CD14-positive monocyte (primary cell): ENCODE data around the gene PCNT. TPM values are rescaled to one million over a fixed set of nuclear protein-coding genes. Genes with fewer than 3 reads are reported as not detected.

Experiments
- DNase-seq, 3 donors: peaks; one replicate each; pipeline ENCODE4 v3.0.0-alpha.2; 2011 to 2022
- H2AFZ ChIP-seq: 2 replicates; pipeline ENCODE4 v1.6.0; 2012; ENCODE audit warnings: mild to moderate bottlenecking, low read depth, low read length, inconsistent platforms; ENCODE audit not compliant: insufficient read depth, poor library complexity, severe bottlenecking
- H3K27ac ChIP-seq, 2 donors: 1 replicate in 1 of 2; 2 replicates in 1 of 2; pipeline ENCODE4 v1.5.1; 2012 to 2013; ENCODE audit warnings: low read length in 2 of 2, control low read depth in 1 of 2, inconsistent platforms in 1 of 2, low read depth in 1 of 2, mild to moderate bottlenecking in 1 of 2
- H3K27me3 ChIP-seq, 2 donors: one replicate each; pipeline versions ENCODE4 v1.6.0 to v1.6.1; 2011 to 2013; ENCODE audit warnings: low read length in 2 of 2; ENCODE audit not compliant: control insufficient read depth in 2 of 2, insufficient read depth in 2 of 2
- H3K36me3 ChIP-seq, 2 donors: replicated peaks in 1 of 2; 1 replicate in 1 of 2; 2 replicates in 1 of 2; pipeline versions ENCODE4 v1.5.1 to v1.6.1; 2012 to 2013; ENCODE audit warnings: low read length in 2 of 2, control low read depth in 1 of 2, inconsistent platforms in 1 of 2, mild to moderate bottlenecking in 1 of 2; ENCODE audit not compliant: insufficient read depth in 2 of 2, control insufficient read depth in 1 of 2
- H3K4me1 ChIP-seq, 2 donors: 1 replicate in 1 of 2; 2 replicates in 1 of 2; pipeline versions ENCODE4 v1.5.1 to v1.6.1; 2012 to 2013; ENCODE audit warnings: low read length in 2 of 2, control low read depth in 1 of 2, inconsistent platforms in 1 of 2, mild to moderate bottlenecking in 1 of 2, moderate library complexity in 1 of 2; ENCODE audit not compliant: insufficient read depth in 2 of 2, control insufficient read depth in 1 of 2
- H3K4me2 ChIP-seq: replicated peaks from 2 replicates; pipeline ENCODE3; 2012; ENCODE audit warnings: low read length, moderate library complexity, mild to moderate bottlenecking; ENCODE audit not compliant: poor library complexity, severe bottlenecking; ENCODE audit errors: extremely low read depth
- H3K4me3 ChIP-seq, 3 experiments: fragments of 200-600 bp in 1 of 3; sonication (generic) in 1 of 3; replicated peaks in 1 of 3; 1 replicate in 2 of 3; 2 replicates in 1 of 3; pipeline ENCODE4 v1.5.1; 2011 to 2013; ENCODE audit warnings: low read length in 3 of 3, mild to moderate bottlenecking in 3 of 3, control low read depth in 2 of 3, low read depth in 2 of 3, inconsistent platforms in 1 of 3, moderate library complexity in 1 of 3
- H3K79me2 ChIP-seq: 2 replicates; pipeline ENCODE4 v1.6.0; 2012; ENCODE audit warnings: mild to moderate bottlenecking, control low read depth, inconsistent platforms, low read length, moderate library complexity; ENCODE audit not compliant: insufficient read depth
- H3K9ac ChIP-seq: 2 replicates; pipeline ENCODE4 v1.6.0; 2017; ENCODE audit warnings: low read length, mild to moderate bottlenecking; ENCODE audit not compliant: insufficient read depth, poor library complexity, severe bottlenecking
- H3K9me3 ChIP-seq, 2 donors: replicated peaks in 1 of 2; 1 replicate in 1 of 2; 2 replicates in 1 of 2; pipeline versions ENCODE4 v1.5.1 to v1.6.1; 2012 to 2013; ENCODE audit warnings: low read length in 2 of 2, control low read depth in 1 of 2; ENCODE audit not compliant: control insufficient read depth in 1 of 2, insufficient read depth in 1 of 2
- H4K20me1 ChIP-seq: 2 replicates; pipeline ENCODE4 v1.6.0; 2012; ENCODE audit warnings: mild to moderate bottlenecking, low read length, control low read depth, moderate library complexity; ENCODE audit not compliant: insufficient read depth
- H3K27ac Mint-ChIP-seq, 7 donors: one replicate each; pipeline ENCODE4 v1.8.0; 2020; ENCODE audit warnings: mild to moderate bottlenecking in 7 of 7, mixed read lengths in 7 of 7, moderate library complexity in 6 of 7, inconsistent platforms in 2 of 7
- H3K27me3 Mint-ChIP-seq, 3 donors: one replicate each; pipeline ENCODE4 v1.8.0; 2021 to 2022; ENCODE audit warnings: low read depth in 3 of 3, mild to moderate bottlenecking in 3 of 3, mixed read lengths in 3 of 3, moderate library complexity in 3 of 3, inconsistent platforms in 1 of 3
- H3K36me3 Mint-ChIP-seq, 2 donors: one replicate each; pipeline ENCODE4 v1.8.0; 2020; ENCODE audit warnings: mixed read lengths in 2 of 2, inconsistent platforms in 1 of 2, mild to moderate bottlenecking in 1 of 2
- H3K4me1 Mint-ChIP-seq: one replicate; pipeline ENCODE4 v1.8.0; 2020; ENCODE audit warnings: mild to moderate bottlenecking, mixed read lengths
- H3K4me3 Mint-ChIP-seq, 2 donors: one replicate each; pipeline ENCODE4 v1.8.0; 2020; ENCODE audit warnings: mild to moderate bottlenecking in 2 of 2, mixed read lengths in 2 of 2, moderate library complexity in 1 of 2
- H3K9me3 Mint-ChIP-seq, 7 donors: one replicate each; pipeline ENCODE4 v1.8.0; 2020 to 2022; ENCODE audit warnings: mixed read lengths in 7 of 7, mild to moderate bottlenecking in 6 of 7, moderate library complexity in 6 of 7, inconsistent platforms in 2 of 7
- CTCF ChIP-seq: fragments of 200-600 bp; IDR thresholded peaks from one replicate; pipeline ENCODE4 v1.8.0; 2022; ENCODE audit warnings: antibody characterized with exemption, mild to moderate bottlenecking
- WGBS: methylation state at CpG from one replicate; pipeline ENCODE4 v1.1.5; 2013; ENCODE audit warnings: missing lambda C conversion rate; ENCODE audit not compliant: insufficient coverage; 5-methylcytosine and 5-hydroxymethylcytosine counted together
- intact Hi-C, 2 donors: fragments of 100-400 bp; cut with micrococcal nuclease; formaldehyde crosslinking; loops; one replicate each; pipeline versions ENCODE4 v1.15.0 to v1.15.1; 2023
- polyA plus RNA-seq, 3 donors: library from polyadenylated mRNA; depleted of rRNA in 1 of 3; unstranded in 2 of 3; stranded (reverse) in 1 of 3; fragments of 300-500 nt in 2 of 3; fragments of >200 nt in 1 of 3; fragmentation: Illumina TruSeq in 2 of 3; gene quantifications; 1 replicate in 2 of 3; 2 replicates in 1 of 3; pipeline ENCODE4 v1.2.3, GENCODE V29; 2012 to 2021

The PCNT gene
- polyA plus RNA-seq, 3 donors, result 4.2 to 16.3 (median 5.1) TPM

- Mint-ChIP-seq H3K4me1 (no peaks in the 10 kb centered on the region), H3K27me3 (no peaks in the 10 kb centered on the region), H3K36me3 (peaks cover 66 to 86% of the 10 kb centered on the region in 2 donors), H3K9me3 (no peaks in the 10 kb centered on the region), H3K4me3 (no peak overlapping the region), H3K27ac (no peak overlapping the region)
- Histone ChIP-seq H3K4me2 (no peak overlapping the region), H3K9me3 (no peaks in the 10 kb centered on the region), H2AFZ (no peak overlapping the region), H3K4me1 (no peaks in the 10 kb centered on the region), H3K27me3 (no peaks in the 10 kb centered on the region), H3K4me3 (no peak overlapping the region), H4K20me1 (no peaks in the 10 kb centered on the region), H3K9ac (no peak overlapping the region), H3K36me3 (peaks cover 53 to 82% of the 10 kb centered on the region in 2 donors), H3K79me2 (no peaks in the 10 kb centered on the region), H3K27ac (no peak overlapping the region)
- no peak for TF ChIP-seq CTCF
- no peak for DNase-seq
- intact Hi-C loops, result no loop called here
- WGBS, result 99% methylated on average over 5 of the region's 9 CpGs
Observed at GRCh38 chr21:46391773-46392172, 67.8 kb downstream of the PCNT start.

GRCh38 chr21:46392921-46393320 lies 69.0 kb downstream of the PCNT start:
- Mint-ChIP-seq H3K27ac (no peak overlapping the region), H3K9me3 (no peaks in the 10 kb centered on the region), H3K4me1 (no peaks in the 10 kb centered on the region), H3K27me3 (no peaks in the 10 kb centered on the region), H3K36me3 (peaks cover 69 to 86% of the 10 kb centered on the region in 2 donors), H3K4me3 (no peak overlapping the region)
- peaks cover 56 to 84% of the 10 kb centered on the region in 2 donors for H3K36me3 ChIP-seq
- no peaks in the 10 kb centered on the region for H4K20me1 ChIP-seq
- no peaks in the 10 kb centered on the region for H3K27me3 ChIP-seq
- no peaks in the 10 kb centered on the region for H3K9me3 ChIP-seq
- H3K9ac ChIP-seq, result no peak overlapping the region
- WGBS, result 94% methylated on average over 13 of the region's 13 CpGs
- no peaks in the 10 kb centered on the region for H3K4me1 ChIP-seq
- H3K27ac ChIP-seq, result no peak overlapping the region
- DNase-seq, result no peak
- intact Hi-C loops, result no loop called here
- no peaks in the 10 kb centered on the region for H3K79me2 ChIP-seq
- H3K4me3 ChIP-seq, result no peak overlapping the region
- H2AFZ ChIP-seq, result no peak overlapping the region
- TF ChIP-seq CTCF, result no peak
- H3K4me2 ChIP-seq, result no peak overlapping the region
